HG02763 (cell line): ENCODE measurements around the gene G6PC3.
"Not testable (repeated sequence)": the region's sequence is repeated elsewhere in the genome, so short reads cannot be mapped to it uniquely, and the experiment has no call there.

ENCODE experiments used
- ATAC-seq: cut with Tn5 transposase; IDR thresholded peaks from one replicate; pipeline ENCODE4 v1.9.1; 2021; ENCODE audit warnings: mild to moderate bottlenecking, moderate library complexity; ENCODE audit not compliant: unreplicated experiment

G6PC3 gene

DNA sequence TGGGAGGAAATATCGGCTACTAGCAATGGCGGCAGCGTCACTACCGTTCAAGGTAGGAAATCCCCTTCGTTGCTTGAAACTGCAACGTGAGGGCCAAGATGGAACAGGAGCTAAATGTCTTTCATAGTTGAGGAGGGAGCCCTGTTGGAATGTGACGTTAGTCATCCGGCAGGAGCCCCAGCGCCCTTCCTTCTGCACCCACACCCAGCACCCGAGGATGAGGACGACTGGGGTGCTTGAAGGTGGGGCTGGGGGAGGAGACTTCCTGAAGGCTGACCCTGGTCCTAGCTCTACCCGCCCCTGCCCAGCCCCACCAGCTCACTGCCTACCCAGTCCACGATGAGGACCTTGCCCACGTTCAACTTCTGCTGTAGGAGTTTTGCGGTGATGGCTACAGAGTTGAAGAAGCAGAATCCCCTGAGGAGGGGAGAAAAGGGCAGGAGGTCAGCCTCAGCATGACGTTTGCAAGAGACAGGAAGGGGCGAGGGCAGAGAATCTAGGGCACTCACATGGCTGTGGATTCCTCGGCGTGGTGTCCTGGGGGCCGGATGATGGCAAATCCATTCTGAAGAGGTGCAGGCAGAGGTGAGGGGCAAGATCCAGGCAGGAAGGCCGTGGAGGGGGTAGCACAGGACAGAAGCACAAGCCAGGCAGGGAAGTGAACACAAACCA lies 11.9 kb downstream of the G6PC3 start:
- no peak for ATAC-seq

DNA sequence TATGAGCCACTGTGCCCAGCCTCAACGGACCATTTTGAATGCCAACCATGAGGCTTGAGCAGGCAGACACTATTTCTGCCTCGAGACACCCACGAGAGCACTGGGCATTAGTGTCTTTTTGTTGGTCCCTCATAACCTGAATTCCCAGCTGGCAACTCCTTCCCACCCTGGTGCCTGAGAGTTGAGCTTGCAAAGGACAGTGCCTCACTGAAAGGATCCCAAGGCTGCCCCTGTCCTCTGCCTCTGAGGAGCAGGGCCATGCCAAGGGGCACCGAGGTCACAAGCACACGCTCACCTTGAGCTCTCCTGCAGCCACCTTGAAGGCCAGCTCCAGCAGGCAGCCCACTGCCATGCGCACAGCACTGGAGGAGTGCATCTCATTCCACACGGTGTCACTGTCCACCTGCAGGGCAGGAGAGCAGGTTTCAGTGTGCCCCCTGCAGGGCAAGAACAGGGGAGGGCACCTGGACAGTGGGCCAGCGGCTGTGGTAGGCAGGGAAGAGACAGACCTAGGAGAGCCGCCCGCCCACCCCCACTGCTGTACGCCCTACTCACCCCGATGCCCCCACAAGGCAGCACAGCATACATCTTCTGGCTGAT lies 12.8 kb downstream of the G6PC3 start:
- no peak for ATAC-seq

DNA sequence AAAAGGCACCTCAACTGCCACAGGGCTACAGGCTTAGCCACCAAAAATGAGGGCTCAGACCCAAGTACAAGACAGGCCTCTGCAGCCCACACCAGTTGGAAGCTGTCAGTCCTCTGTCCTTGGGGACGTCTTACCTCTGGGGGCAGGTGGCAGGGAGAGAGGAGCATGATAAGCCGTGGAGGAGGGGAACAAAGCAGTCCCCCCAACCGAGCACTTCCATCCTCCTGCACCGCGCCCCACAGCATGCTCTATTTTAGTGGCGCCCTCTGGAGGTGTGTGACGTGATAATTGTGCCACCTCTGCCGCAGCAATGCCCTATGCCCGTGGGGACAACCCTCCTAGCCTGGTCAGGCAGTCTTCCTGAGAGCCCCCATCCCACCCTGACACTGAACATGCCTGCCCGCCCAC lies 13.6 kb downstream of the G6PC3 start:
- ATAC-seq: no peak

DNA sequence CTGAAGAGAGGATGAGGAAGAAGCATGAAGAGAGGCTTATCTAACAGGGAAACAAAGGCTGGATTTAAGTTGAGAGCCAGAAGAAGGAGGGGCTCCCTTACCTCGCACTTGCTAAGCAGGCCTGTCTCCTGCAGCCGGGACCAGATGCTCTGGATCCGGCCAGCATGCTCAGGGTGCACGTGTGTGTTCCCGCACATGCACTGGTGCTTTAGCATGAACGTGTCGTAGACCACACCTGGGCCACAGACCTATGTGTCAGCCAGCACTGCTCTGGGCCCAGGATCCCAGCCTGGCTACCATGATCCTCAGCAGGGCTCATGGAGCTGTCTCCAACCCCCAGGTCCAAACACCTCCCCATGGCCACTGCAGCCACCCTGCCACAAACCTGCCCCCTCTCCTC lies 14.4 kb downstream of the G6PC3 start:
- no peak for ATAC-seq

GRCh38 chr17:44085908-44086307 lies 15.4 kb downstream of the G6PC3 start:
- no peak for ATAC-seq

DNA sequence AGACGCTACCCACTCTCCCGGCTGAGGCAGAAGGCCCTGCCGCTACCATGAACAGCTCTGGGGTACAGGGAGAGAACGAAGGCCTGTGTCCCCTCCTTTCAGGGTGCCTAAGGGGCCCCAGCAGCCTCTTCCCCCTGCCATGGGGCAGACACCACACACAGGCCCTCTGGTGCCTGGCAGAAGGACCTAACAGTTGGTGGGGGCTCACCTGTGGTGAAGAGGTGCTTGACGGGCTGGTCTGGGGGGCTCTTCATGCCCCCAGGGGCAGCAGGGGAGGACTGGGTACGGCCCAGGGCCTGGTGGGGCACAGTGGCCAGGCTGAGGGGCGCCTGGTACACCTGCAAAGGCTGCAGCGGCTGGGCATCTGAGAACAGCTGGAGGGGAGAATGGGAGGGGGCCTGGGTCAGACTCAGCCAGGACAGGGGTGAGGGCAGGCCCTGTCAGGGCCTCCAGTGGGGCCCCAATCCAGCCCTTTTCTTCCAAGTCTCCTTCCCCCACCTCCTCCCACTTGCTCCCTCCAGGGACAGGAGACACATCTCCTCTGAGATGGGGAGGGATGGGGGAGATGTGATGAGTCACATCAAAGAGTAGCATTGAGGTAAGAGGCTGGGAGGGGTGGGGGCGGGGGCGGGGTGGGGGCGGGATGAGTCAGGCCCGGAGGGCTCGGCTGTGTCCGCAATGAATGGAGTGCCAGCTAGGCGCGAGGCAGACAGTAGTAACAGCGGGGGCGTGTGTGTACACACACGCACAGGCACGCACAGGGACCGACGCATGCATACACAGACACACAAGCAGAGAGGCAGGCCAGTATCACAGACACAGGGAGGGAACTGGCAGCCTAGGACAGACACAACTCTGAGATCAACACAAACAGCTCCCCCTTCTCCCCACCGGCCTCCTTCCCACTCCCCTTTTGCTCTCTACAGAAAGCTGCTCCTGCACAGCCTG lies 16.1 kb downstream of the G6PC3 start:
- ATAC-seq: no peak

DNA sequence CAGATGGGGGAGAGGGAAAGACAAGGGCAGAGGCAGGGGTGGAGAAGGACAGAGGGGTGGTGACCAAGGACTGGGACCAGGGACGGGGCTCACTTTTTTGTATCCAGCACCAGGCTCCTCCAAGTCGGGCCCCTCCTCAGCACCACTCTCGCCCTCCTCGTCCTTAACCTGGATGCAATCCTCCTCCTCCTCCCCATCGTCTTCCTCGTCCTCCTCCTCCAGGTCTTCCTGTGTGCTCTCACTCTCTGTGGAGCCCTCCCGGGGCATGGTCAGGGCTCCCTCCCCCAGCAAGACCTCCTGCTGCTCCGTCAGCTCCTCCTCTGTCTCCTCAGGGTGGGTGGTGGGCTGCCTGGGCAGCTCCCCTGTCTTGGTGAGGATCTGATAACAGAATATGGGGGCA lies 16.8 kb downstream of the G6PC3 start:
- ATAC-seq: no peak

GRCh38 chr17:44088254-44088653 lies 17.7 kb downstream of the G6PC3 start:
- ATAC-seq: no peak

GRCh38 chr17:44091200-44091997 lies 20.9 kb downstream of the G6PC3 start:
- no peak for ATAC-seq

DNA sequence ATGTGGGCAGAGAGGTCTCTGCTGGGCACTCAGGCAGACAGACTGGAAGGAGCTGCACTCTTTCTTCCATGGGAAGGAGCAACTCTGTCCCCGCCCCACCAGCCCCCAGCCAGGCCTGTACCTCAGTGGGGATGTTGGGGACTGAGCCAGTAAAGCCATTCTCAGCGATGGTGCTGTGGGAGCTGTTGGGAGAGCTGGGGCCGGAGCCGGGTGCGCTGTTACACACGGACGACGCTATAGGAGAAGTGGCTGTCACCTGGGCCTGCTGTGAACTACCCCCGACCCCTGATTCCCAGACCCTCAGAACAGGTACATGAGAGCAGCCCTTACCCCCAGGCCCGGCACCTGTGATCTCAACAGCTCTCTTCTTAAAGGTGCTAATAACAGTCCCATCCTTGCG lies 21.5 kb downstream of the G6PC3 start:
- no peak for ATAC-seq

DNA sequence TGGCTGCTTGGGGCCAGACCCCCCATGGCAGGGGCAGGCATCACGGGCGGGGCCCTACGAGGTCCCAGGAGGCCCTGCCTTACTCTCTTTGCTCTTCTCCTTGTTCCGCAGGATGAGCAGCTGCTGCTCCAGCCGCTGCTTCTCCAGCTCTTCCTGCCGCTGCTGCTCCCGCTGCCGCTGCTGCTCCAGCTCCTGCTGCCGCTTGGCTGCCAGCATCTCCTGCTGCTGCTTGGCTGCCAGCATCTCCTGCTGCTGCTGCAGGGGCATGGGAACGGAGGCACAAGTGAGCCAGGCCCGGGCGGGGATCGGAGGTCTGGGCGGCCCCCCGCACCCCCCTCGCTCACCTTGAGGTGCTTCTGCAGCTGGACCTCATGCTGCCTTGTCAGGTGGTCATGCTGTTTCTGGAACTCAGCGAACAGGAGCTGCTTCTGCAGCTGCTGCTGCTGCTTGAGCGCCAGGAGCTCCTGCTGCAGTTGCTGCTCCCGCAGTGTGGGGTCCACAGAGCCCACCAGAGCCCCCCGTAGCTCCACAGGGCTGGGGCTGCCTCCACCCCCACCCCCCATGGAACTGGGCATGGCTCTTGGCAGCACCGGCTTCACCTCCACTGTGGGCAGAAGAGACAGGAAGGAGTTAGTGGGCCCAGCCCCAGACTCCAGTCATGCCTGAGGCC lies 22.8 kb downstream of the G6PC3 start:
- ATAC-seq: no peak

GRCh38 chr17:44094701-44095387 lies 24.3 kb downstream of the G6PC3 start:
- ATAC-seq: no peak

- ATAC-seq: no peak
Measured at GRCh38 chr17:44095388-44095646, 24.8 kb downstream of the G6PC3 start.

GRCh38 chr17:44095647-44096496 lies 25.3 kb downstream of the G6PC3 start:
- ATAC-seq: no peak

- ATAC-seq: no peak
Measured at GRCh38 chr17:44097110-44097958, 26.8 kb downstream of the G6PC3 start.

- ATAC-seq: not testable (repeated sequence)
Measured at GRCh38 chr17:44101858-44102257, 31.3 kb downstream of the G6PC3 start.

DNA sequence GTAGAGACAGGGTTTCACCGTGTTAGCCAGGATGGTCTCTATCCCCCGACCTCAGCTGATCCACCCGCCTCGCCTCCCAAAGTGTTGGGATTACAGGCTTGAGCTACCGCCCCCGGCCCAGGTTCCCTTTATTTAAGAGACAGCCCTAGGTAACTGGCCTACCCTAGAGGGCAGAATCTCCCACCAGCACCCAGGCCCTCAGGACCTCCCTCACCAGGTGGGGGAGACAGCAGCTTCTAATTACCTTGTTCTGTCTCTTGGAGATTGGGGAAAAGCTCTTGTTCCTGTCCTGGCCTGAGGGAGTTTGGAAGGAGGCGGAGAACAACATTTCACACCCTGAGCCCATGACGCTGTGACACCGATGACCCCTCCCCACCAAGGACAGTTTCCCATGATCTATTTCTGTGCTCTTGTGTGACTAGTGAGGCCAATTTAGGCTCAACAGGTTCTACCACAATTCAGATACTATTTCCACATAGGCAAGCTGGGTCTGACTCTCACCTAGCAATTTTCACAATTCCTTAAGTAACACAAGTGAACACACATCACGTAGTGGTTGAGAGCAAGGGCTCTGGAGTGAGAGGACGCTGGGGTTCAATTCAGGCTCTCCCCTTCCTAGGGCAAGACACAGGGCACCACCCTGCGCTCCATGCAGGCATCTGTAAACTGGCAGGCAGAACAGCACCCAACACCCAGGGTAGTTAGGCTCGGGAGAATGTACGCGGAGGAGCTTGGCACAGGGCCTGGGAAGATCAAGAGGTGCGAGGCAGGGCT lies 32.5 kb downstream of the G6PC3 start:
- no peak for ATAC-seq

GRCh38 chr17:44105483-44105882 lies 34.9 kb downstream of the G6PC3 start:
- ATAC-seq: no peak
